K562 (cell line): ENCODE data around the gene NXF1. TPM values are rescaled to one million over a fixed set of nuclear protein-coding genes. Genes with fewer than 3 reads are reported as not detected.

Experiments
- ATAC-seq: fragments of 200-7000 bp; cut with Tn5 transposase; 3 replicates; pipeline ENCODE4 v1.9.1; 2020; ENCODE audit warnings: moderate library complexity
- BruUV-seq: library from RNA; stranded (reverse); fragments of 400-500 nt; replicated peaks from 2 replicates; lab custom pipeline; 2021; lab: Mats Ljungman, UMichigan
- CTCF ChIA-PET: fragments of 300-600 bp; formaldehyde crosslinking; extraction: SDS; loops from one replicate; lab custom pipeline; 2021; ENCODE audit warnings: low intra/inter-chr PET ratio; lab: Yijun Ruan, JAX
- POLR2A ChIA-PET: fragments of 300-600, 350-650 bp; sonication (Branson Sonifier 250); formaldehyde crosslinking; extraction: SDS; loops from one replicate; lab custom pipeline; 2021; ENCODE audit warnings: antibody characterized with exemption, inconsistent platforms; lab: Yijun Ruan, JAX
- DNase-seq, 4 experiments: peaks; one replicate each; pipeline versions ENCODE4 v3.0.0 to v3.0.0-alpha.2; 2011 to 2018; ENCODE audit warnings: low spot score in 3 of 4, mixed read lengths in 3 of 4; ENCODE audit errors: extremely low read depth in 1 of 4
- FAIRE-seq: peaks from 2 replicates; lab custom pipeline; 2011; peaks lifted over from hg19 to GRCh38; lab: Jason Lieb, UNC
- H2AFZ ChIP-seq: 2 replicates; pipeline ENCODE4 v1.6.0; 2011; ENCODE audit warnings: low read depth, low read length, control low read depth, inconsistent platforms
- H3K27ac ChIP-seq: fragments of 200-600 bp; 3 replicates; pipeline ENCODE4 v1.8.0; 2011; ENCODE audit warnings: low read depth, mild to moderate bottlenecking, control low read depth, inconsistent platforms, low read length, moderate library complexity, mixed read lengths; ENCODE audit errors: extremely low read depth
- H3K27me3 ChIP-seq, 2 experiments: fragments of 300-600 bp in 1 of 2; 2 replicates in 1 of 2; 3 replicates in 1 of 2; pipeline versions ENCODE4 v1.6.0 to v1.8.0; 2011; ENCODE audit warnings: inconsistent platforms in 2 of 2, low read length in 2 of 2, mild to moderate bottlenecking in 1 of 2, mixed read lengths in 1 of 2, moderate library complexity in 1 of 2; ENCODE audit not compliant: control insufficient read depth in 2 of 2, insufficient read depth in 2 of 2
- H3K36me3 ChIP-seq: fragments of 300-600 bp; 3 replicates; pipeline ENCODE4 v1.8.0; 2011; ENCODE audit warnings: mild to moderate bottlenecking, low read length, inconsistent platforms; ENCODE audit not compliant: control insufficient read depth, insufficient read depth
- H3K4me1 ChIP-seq, 2 experiments: fragments of 200-600 bp in 1 of 2; replicated peaks in 1 of 2; 2 replicates in 1 of 2; 3 replicates in 1 of 2; pipeline versions ENCODE4 v1.5.1 to v1.8.0; 2011; ENCODE audit warnings: inconsistent platforms in 2 of 2, low read length in 2 of 2, mild to moderate bottlenecking in 1 of 2, mixed read lengths in 1 of 2, moderate library complexity in 1 of 2; ENCODE audit not compliant: control insufficient read depth in 2 of 2, insufficient read depth in 2 of 2
- H3K4me2 ChIP-seq: 2 replicates; pipeline ENCODE4 v1.6.1; 2011; ENCODE audit warnings: low read length, control low read depth, inconsistent platforms, mixed read lengths; ENCODE audit not compliant: insufficient read depth
- H3K4me3 ChIP-seq: fragments of 200-600 bp; sonication (generic), shearing (Covaris generic); 2 replicates; pipeline ENCODE4 v1.5.1; 2016; ENCODE audit warnings: control low read depth, inconsistent platforms
- H3K79me2 ChIP-seq: fragments of 200-600 bp; 3 replicates; pipeline ENCODE4 v1.8.0; 2011; ENCODE audit warnings: low read length, inconsistent platforms; ENCODE audit not compliant: control insufficient read depth, insufficient read depth
- H3K9ac ChIP-seq, 2 experiments: 2 replicates each; pipeline versions ENCODE4 v1.6.0 to v1.6.1; 2011; ENCODE audit warnings: low read depth in 2 of 2, low read length in 2 of 2, control low read depth in 1 of 2, inconsistent platforms in 1 of 2, mild to moderate bottlenecking in 1 of 2, mixed read lengths in 1 of 2; ENCODE audit not compliant: insufficient read depth in 1 of 2
- H3K9me1 ChIP-seq: one replicate; pipeline ENCODE4 v1.6.0; 2011; ENCODE audit warnings: inconsistent platforms, mild to moderate bottlenecking, low read length, moderate library complexity; ENCODE audit not compliant: control insufficient read depth, insufficient read depth
- H3K9me3 ChIP-seq: replicated peaks from 2 replicates; pipeline ENCODE4 v1.5.1; 2011; ENCODE audit warnings: low read depth, low read length, inconsistent platforms; ENCODE audit not compliant: control insufficient read depth, insufficient read depth
- H4K20me1 ChIP-seq: replicated peaks from 2 replicates; pipeline ENCODE4 v1.6.1; 2011; ENCODE audit warnings: low read length, inconsistent platforms, mixed read lengths; ENCODE audit not compliant: control insufficient read depth, insufficient read depth
- ATF7 ChIP-seq: fragments of 450-650 bp; IDR thresholded peaks from 2 replicates; pipeline ENCODE4 v1.7.1; 2014; ENCODE audit warnings: mild to moderate bottlenecking, moderate library complexity
- BCL6 ChIP-seq: fragments of 250-450 bp; sonication (Bioruptor Pico); IDR thresholded peaks from 2 replicates; pipeline ENCODE4 v1.4.0; 2020
- CEBPB ChIP-seq: fragments of 450-650 bp; IDR thresholded peaks from 2 replicates; pipeline ENCODE4 v1.6.1; 2016; ENCODE audit warnings: missing genetic modification characterization, missing compliant biosample characterization
- CUX1 ChIP-seq: fragments of 200-800 bp; sonication (Bioruptor generic); IDR thresholded peaks from 2 replicates; pipeline ENCODE4 v1.6.1; 2016; ENCODE audit warnings: missing genetic modification characterization, missing compliant biosample characterization
- FOXP4 ChIP-seq: sonication (generic); formaldehyde crosslinking; IDR thresholded peaks from 2 replicates; pipeline ENCODE4 v1.8.0; 2022; ENCODE audit warnings: mild to moderate bottlenecking, missing genetic modification reagents, borderline replicate concordance
- HEY1 ChIP-seq: fragments of 250-450 bp; sonication (Bioruptor Pico); IDR thresholded peaks from 2 replicates; pipeline ENCODE4 v1.5.0; 2020; ENCODE audit warnings: mild to moderate bottlenecking, moderate library complexity, borderline replicate concordance
- MTF1 ChIP-seq: fragments of 250-450 bp; sonication (Bioruptor Pico); IDR thresholded peaks from 2 replicates; pipeline ENCODE4 v1.9.0; 2021; ENCODE audit warnings: moderate library complexity, mild to moderate bottlenecking, inconsistent platforms, borderline replicate concordance
- MYC ChIP-seq, 2 experiments: fragments of 250-450 bp in 1 of 2; sonication (Bioruptor Pico) in 1 of 2; IDR thresholded peaks; 2 replicates each; pipeline versions ENCODE4 v1.5.1 to v1.6.1; 2012 to 2021; ENCODE audit warnings: low read depth in 2 of 2, borderline replicate concordance in 1 of 2, improper control_type of control experiment in 1 of 2, low read length in 1 of 2, mild to moderate bottlenecking in 1 of 2, moderate library complexity in 1 of 2
- RBM39 ChIP-seq: fragments of 200-400 bp; formaldehyde crosslinking; optimal IDR thresholded peaks from 2 replicates; pipeline ENCODE3; 2018; ENCODE audit warnings: low read depth, low read length
- RFX5 ChIP-seq: IDR thresholded peaks from 2 replicates; pipeline ENCODE4 v1.6.1; 2011; ENCODE audit warnings: low read depth, mild to moderate bottlenecking, improper control_type of control experiment, low read length
- SAP30 ChIP-seq: fragments of 200-600 bp; sonication (generic); IDR thresholded peaks from 2 replicates; pipeline ENCODE4 v1.6.1; 2012; ENCODE audit warnings: borderline replicate concordance, low read depth, mild to moderate bottlenecking, moderate library complexity, low read length, control low read depth, inconsistent platforms; ENCODE audit not compliant: insufficient read depth, poor library complexity, severe bottlenecking
- SP1 ChIP-seq: sonication (generic); formaldehyde crosslinking; IDR thresholded peaks from 2 replicates; pipeline ENCODE4 v1.8.1; 2022; ENCODE audit warnings: mild to moderate bottlenecking, missing genetic modification reagents
- ZBED1 ChIP-seq: IDR thresholded peaks from 2 replicates; pipeline ENCODE4 v1.6.1; 2014
- ZNF124 ChIP-seq: sonication (generic); formaldehyde crosslinking; IDR thresholded peaks from 2 replicates; pipeline ENCODE4 v1.8.1; 2022; ENCODE audit warnings: missing genetic modification reagents
- WGBS: fragments of 100-300 bp; shearing (Covaris generic); methylation state at CpG from one replicate; pipeline ENCODE4 v1.1.6; 2016; ENCODE audit warnings: low coverage, mixed read lengths; ENCODE audit not compliant: insufficient coverage; ENCODE audit errors: missing lambda C conversion rate; 5-methylcytosine and 5-hydroxymethylcytosine counted together
- in situ Hi-C: fragments of 300-500 bp; cut with MboI; formaldehyde crosslinking; loops from 4 replicates; pipeline ENCODE4 v1.15.0; 2018; ENCODE audit warnings: inconsistent platforms, mixed read lengths
- intact Hi-C: fragments of 100-400 bp; cut with micrococcal nuclease; formaldehyde crosslinking; loops from 2 replicates; pipeline ENCODE4 v1.14.2; 2022
- polyA plus RNA-seq, 8 experiments: library from polyadenylated mRNA; depleted of rRNA in 4 of 8; stranded (reverse) in 5 of 8; unstranded in 3 of 8; fragments of >200 nt; fragmentation: Nextera tagmentation in 2 of 8; fragmentation: Illumina TruSeq in 1 of 8; extraction: Ambion mirVana in 2 of 8; extraction: Trizol in 1 of 8; gene quantifications; 2 replicates each; pipeline versions ENCODE4 v1.2.1 to v1.2.3, GENCODE V29; 2011 to 2014; ENCODE audit warnings: inconsistent platforms in 1 of 8, missing spikeins in 1 of 8
- total RNA-seq, 7 experiments: library from RNA; depleted of rRNA in 6 of 7; stranded (reverse); fragments of >200 nt in 6 of 7; fragmentation: Illumina TruSeq in 2 of 7; extraction: Trizol in 2 of 7; gene quantifications; 2 replicates each; pipeline versions ENCODE4 v1.2.1 to v1.2.3, GENCODE V29; 2011 to 2021; ENCODE audit warnings: low replicate concordance in 1 of 7

The NXF1 gene
- total and polyA plus RNA-seq, 9 of the 15 experiments (the other 6 are each of a cell fraction or from before 2014, with no cell fraction given), result 18.1 to 98.3 (median 35.8) TPM

GRCh38 chr11:62823677-62824076 lies 18.4 kb upstream of the NXF1 start:
- in situ Hi-C loops, result no loop called here
- TF ChIP-seq ZBED1 (no peak), CUX1 (no peak), ATF7 (no peak), RFX5 (no peak), SAP30 (no peak), HEY1 (CRISPR knock-in tag) (no peak), MYC (IDR thresholded peaks at IDR 0.05; ENCODE audit: low read depth, low read length) (no peak), MYC (CRISPR knock-in tag; IDR thresholded peaks at IDR 0.05; ENCODE audit: borderline replicate concordance, low read depth) (no peak), FOXP4 (CRISPR knock-in tag) (no peak), MTF1 (CRISPR knock-in tag) (no peak), BCL6 (CRISPR knock-in tag) (no peak), RBM39 (no peak), CEBPB (no peak), SP1 (CRISPR knock-in tag) (no peak), ZNF124 (CRISPR knock-in tag) (no peak)
- TF ChIP-seq, all 486 proteins: peak for 0
- FAIRE-seq, result no peak
- intact Hi-C loops, result no loop called here
- no peak overlapping the region for H3K9ac ChIP-seq
- BruUV-seq, result no TSS peak
- peaks cover 11% of the 10 kb centered on the region; the same call in 2 of the 3 replicates for H3K79me2 ChIP-seq
- ATAC-seq, result no peak
- H3K9me1 ChIP-seq, result no peaks in the 10 kb centered on the region
- no peaks in the 10 kb centered on the region for H3K9me3 ChIP-seq
- ChIA-PET POLR2A (interaction anchor here (0.7 to 1.8 kb wide), 8 partner anchors 8 to 57 kb away, joined by 3 to 14 read pairs (median 4); partner anchors contain the start of genes NXF1 and SLC3A2), CTCF (no interaction called here)
- no peaks in the 10 kb centered on the region for H3K27me3 ChIP-seq
- no peak overlapping the region for H3K4me2 ChIP-seq
- H3K27ac ChIP-seq, result no peak overlapping the region
- no peak overlapping the region for H3K4me3 ChIP-seq
- DNase-seq, result peak in 1 of 4 experiments; percentile 4
- peaks cover 72% of the 10 kb centered on the region for H3K36me3 ChIP-seq
- H2AFZ ChIP-seq, result no peak overlapping the region
- no peaks in the 10 kb centered on the region for H3K4me1 ChIP-seq
- WGBS, result 80% methylated on average over 3 of the region's 3 CpGs
- no peaks in the 10 kb centered on the region for H4K20me1 ChIP-seq
